ENCODE measurements around the gene FAM13A. TPM values are rescaled to one million over a fixed set of nuclear protein-coding genes. Genes with fewer than 3 reads are reported as not detected.

FAM13A gene
- total and polyA plus RNA-seq, 2 of the 13 experiments (the other 11 are each of a cell fraction or from before 2014, with no cell fraction given): 1.2 to 36.2 TPM

- intact Hi-C loops (cut with micrococcal nuclease; ENCODE audit: unreplicated experiment) (no loop called here), in situ Hi-C loops (cut with HindIII; ENCODE audit: extremely low pct_ligation_motif_present, low pct_unique_long_range_greater_than_20kb) (loop anchor here (5.0 kb wide), 1 partner anchor 47 kb away; no protein-coding TSS in a partner anchor)
- H3K27ac ChIP-seq (ENCODE audit: extremely low read length, insufficient read depth, low read length): no peak overlapping the region
- no peak overlapping the region for H3K9ac ChIP-seq (ENCODE audit: insufficient read depth, low read depth, low read length)
- TF ChIP-seq, protein P1, sequence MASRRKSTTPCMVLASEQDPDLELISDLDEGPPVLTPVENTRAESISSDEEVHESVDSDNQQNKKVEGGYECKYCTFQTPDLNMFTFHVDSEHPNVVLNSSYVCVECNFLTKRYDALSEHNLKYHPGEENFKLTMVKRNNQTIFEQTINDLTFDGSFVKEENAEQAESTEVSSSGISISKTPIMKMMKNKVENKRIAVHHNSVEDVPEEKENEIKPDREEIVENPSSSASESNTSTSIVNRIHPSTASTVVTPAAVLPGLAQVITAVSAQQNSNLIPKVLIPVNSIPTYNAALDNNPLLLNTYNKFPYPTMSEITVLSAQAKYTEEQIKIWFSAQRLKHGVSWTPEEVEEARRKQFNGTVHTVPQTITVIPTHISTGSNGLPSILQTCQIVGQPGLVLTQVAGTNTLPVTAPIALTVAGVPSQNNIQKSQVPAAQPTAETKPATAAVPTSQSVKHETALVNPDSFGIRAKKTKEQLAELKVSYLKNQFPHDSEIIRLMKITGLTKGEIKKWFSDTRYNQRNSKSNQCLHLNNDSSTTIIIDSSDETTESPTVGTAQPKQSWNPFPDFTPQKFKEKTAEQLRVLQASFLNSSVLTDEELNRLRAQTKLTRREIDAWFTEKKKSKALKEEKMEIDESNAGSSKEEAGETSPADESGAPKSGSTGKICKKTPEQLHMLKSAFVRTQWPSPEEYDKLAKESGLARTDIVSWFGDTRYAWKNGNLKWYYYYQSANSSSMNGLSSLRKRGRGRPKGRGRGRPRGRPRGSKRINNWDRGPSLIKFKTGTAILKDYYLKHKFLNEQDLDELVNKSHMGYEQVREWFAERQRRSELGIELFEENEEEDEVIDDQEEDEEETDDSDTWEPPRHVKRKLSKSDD (CRISPR knock-in tag; IDR thresholded peaks at IDR 0.05; ENCODE audit: low read depth): no peak
- TF ChIP-seq GPBP1L1 (CRISPR knock-in tag; IDR thresholded peaks at IDR 0.05): no peak
- no peak for TF ChIP-seq ZNF598 (CRISPR knock-in tag; IDR thresholded peaks at IDR 0.05; ENCODE audit: borderline replicate concordance)
- TF ChIP-seq, protein P2, sequence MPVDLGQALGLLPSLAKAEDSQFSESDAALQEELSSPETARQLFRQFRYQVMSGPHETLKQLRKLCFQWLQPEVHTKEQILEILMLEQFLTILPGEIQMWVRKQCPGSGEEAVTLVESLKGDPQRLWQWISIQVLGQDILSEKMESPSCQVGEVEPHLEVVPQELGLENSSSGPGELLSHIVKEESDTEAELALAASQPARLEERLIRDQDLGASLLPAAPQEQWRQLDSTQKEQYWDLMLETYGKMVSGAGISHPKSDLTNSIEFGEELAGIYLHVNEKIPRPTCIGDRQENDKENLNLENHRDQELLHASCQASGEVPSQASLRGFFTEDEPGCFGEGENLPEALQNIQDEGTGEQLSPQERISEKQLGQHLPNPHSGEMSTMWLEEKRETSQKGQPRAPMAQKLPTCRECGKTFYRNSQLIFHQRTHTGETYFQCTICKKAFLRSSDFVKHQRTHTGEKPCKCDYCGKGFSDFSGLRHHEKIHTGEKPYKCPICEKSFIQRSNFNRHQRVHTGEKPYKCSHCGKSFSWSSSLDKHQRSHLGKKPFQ (CRISPR knock-in tag; IDR thresholded peaks at IDR 0.05; ENCODE audit: insufficient replicate concordance): no peak
- TF ChIP-seq ATF6 (CRISPR knock-in tag; conservative IDR thresholded peaks at IDR 0.05): no peak
- TF ChIP-seq ZNF83 (CRISPR knock-in tag; IDR thresholded peaks at IDR 0.05; ENCODE audit: borderline replicate concordance): no peak
- DNase-seq (ENCODE audit: low spot score) (no peak), ATAC-seq (no peak), FAIRE-seq (no peak)
- no peaks in the 10 kb centered on the region for H3K27me3 ChIP-seq (ENCODE audit: control insufficient read depth in 1 of 2, insufficient read depth in 2 of 2, low read length in 2 of 2)
- 87% methylated on average over 2 of the region's 2 CpGs for WGBS (ENCODE audit: low lambda C conversion rate)
- peaks cover 97% of the 10 kb centered on the region for H3K4me1 ChIP-seq (ENCODE audit: insufficient read depth, low read length)
- H3K9me3 ChIP-seq (ENCODE audit: low read length): no peaks in the 10 kb centered on the region
- H2AFZ ChIP-seq (ENCODE audit: low read length): no peak overlapping the region
- CTCF ChIA-PET (ENCODE audit: low intra/inter-chr PET ratio, low total read pairs): no interaction called here
- no peaks in the 10 kb centered on the region for H3K79me2 ChIP-seq (ENCODE audit: insufficient read depth, low read length)
- H3K4me2 ChIP-seq (ENCODE audit: low read depth, low read length): no peak overlapping the region; the same call in 1 of the 2 replicates
- H3K4me3 ChIP-seq (replicated peaks in 1 of 3; ENCODE audit: insufficient read depth in 1 of 3, low read depth in 2 of 3, low read length in 3 of 3): no peak overlapping the region
- peaks cover 3 to 9% of the 10 kb centered on the region in 2 experiments; a peak in 4 of 5 replicates for H3K36me3 ChIP-seq (replicated peaks in 1 of 2; ENCODE audit: control insufficient read depth in 1 of 2, insufficient read depth in 2 of 2, low read length in 2 of 2)
- no peaks in the 10 kb centered on the region for H4K20me1 ChIP-seq (ENCODE audit: insufficient read depth, low read length)
- BruUV-seq (replicated peaks): no TSS peak
- POLR2A ChIA-PET: interaction anchor here (1.3 kb wide), 1 partner anchor 64 kb away, joined by 3 read pairs; no protein-coding TSS in a partner anchor
These were observed 297.1 kb downstream of the FAM13A start for GRCh38 chr4:88759895-88760290.
